H1 (cell line): ENCODE results near the gene LHCGR.

Experiments
- CBX5 ChIP-seq: fragments of 300-800, 300-1000 bp; sonication (generic); IDR thresholded peaks from 2 replicates; pipeline ENCODE4 v1.7.1; 2016; ENCODE audit warnings: antibody characterized with exemption, low read length, low read depth
- EZH2 ChIP-seq: fragments of 200-600 bp; sonication (generic); IDR thresholded peaks from 2 replicates; pipeline ENCODE4 v1.7.1; 2012; ENCODE audit warnings: low read depth, mild to moderate bottlenecking, moderate library complexity, low read length, inconsistent platforms; ENCODE audit not compliant: severe bottlenecking
- GTF2F1 ChIP-seq: IDR thresholded peaks from 2 replicates; pipeline ENCODE4 v1.6.1; 2012; ENCODE audit warnings: low read depth, low read length, improper control_type of control experiment, borderline replicate concordance
- HDAC2 ChIP-seq, 2 experiments: fragments of 300-600 bp in 1 of 2; sonication (generic) in 1 of 2; IDR thresholded peaks; 2 replicates each; pipeline ENCODE4 v1.6.1; 2011 to 2012; ENCODE audit warnings: low read depth in 2 of 2, low read length in 2 of 2, mild to moderate bottlenecking in 2 of 2, moderate library complexity in 2 of 2, borderline replicate concordance in 1 of 2, inconsistent platforms in 1 of 2
- MAFK ChIP-seq: IDR thresholded peaks from 2 replicates; pipeline ENCODE4 v1.6.1; 2012; ENCODE audit warnings: low read depth, mild to moderate bottlenecking, improper control_type of control experiment, low read length
- RFX5 ChIP-seq: IDR thresholded peaks from 2 replicates; pipeline ENCODE4 v1.6.1; 2011; ENCODE audit warnings: low read depth, low read length, improper control_type of control experiment, borderline replicate concordance
- RXRA ChIP-seq: IDR thresholded peaks from 2 replicates; pipeline ENCODE4 v1.6.1; 2011; ENCODE audit warnings: low read depth, mild to moderate bottlenecking, low read length, moderate library complexity; ENCODE audit not compliant: insufficient read depth
- TAF1 ChIP-seq: IDR thresholded peaks from 2 replicates; pipeline ENCODE4 v1.6.1; 2011; ENCODE audit warnings: mild to moderate bottlenecking, low read depth, low read length
- TBP ChIP-seq: IDR thresholded peaks from 2 replicates; pipeline ENCODE4 v1.6.1; 2011; ENCODE audit warnings: low read depth, low read length, improper control_type of control experiment
- TF ChIP-seq, protein P1 (sequence below), 3 experiments: IDR thresholded peaks; 1 replicate in 2 of 3; 2 replicates in 1 of 3; pipeline versions ENCODE4 v1.5.1 to v1.6.1; 2011; ENCODE audit warnings: low read length in 3 of 3, mild to moderate bottlenecking in 3 of 3, inconsistent platforms in 2 of 3, low read depth in 1 of 3, moderate library complexity in 1 of 3; ENCODE audit not compliant: insufficient read depth in 1 of 3; ENCODE audit errors: control extremely low read depth in 1 of 3

DNA sequence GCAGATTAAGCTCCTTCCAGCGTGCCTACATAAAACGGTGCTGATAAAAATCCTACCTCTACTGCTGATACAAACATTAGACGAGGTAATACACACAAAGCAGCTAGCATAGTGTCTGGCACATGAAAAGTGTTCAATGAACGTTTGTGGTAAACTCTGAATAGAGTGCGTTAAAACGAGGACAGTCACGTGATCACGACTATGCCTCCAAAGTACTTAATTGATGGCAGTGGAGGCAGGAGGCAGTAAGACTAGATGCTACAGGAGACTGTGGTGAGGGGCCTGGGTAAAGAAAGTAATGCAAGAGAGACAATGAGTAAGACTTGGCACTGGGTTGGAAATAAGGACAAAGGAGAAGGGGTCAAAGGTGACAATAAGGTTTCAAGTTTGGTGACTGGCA lies 32.1 kb upstream of the LHCGR start:
- TF ChIP-seq, protein P1, sequence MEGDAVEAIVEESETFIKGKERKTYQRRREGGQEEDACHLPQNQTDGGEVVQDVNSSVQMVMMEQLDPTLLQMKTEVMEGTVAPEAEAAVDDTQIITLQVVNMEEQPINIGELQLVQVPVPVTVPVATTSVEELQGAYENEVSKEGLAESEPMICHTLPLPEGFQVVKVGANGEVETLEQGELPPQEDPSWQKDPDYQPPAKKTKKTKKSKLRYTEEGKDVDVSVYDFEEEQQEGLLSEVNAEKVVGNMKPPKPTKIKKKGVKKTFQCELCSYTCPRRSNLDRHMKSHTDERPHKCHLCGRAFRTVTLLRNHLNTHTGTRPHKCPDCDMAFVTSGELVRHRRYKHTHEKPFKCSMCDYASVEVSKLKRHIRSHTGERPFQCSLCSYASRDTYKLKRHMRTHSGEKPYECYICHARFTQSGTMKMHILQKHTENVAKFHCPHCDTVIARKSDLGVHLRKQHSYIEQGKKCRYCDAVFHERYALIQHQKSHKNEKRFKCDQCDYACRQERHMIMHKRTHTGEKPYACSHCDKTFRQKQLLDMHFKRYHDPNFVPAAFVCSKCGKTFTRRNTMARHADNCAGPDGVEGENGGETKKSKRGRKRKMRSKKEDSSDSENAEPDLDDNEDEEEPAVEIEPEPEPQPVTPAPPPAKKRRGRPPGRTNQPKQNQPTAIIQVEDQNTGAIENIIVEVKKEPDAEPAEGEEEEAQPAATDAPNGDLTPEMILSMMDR (IDR thresholded peaks at IDR 0.05; ENCODE audit: control extremely low read depth in 1 of 3, insufficient read depth in 1 of 3, low read depth in 1 of 3, low read length in 3 of 3): no peak
- TF ChIP-seq EZH2 (no peak), TAF1 (no peak), RXRA (no peak), TBP (no peak), GTF2F1 (no peak), RFX5 (no peak), HDAC2 (IDR thresholded peaks at IDR 0.05; ENCODE audit: borderline replicate concordance in 1 of 2, low read depth in 2 of 2, low read length in 2 of 2) (no peak), MAFK (no peak), CBX5 (no peak)
